ENCODE measurements around the gene SULF2.

The SULF2 gene

DNA sequence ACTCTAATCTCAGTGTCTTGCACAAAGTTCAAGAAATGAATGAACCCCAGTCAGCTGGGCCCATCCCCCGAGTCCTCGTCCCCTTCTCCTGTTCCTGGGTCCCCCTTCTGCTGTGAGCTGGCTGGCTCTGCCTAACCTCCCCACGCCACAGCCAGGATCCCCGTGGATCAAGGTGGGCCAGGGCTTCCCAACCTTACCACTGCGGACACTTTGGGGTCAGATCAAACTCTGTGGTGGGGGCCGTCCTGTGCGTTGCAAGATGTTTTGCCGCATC is 116.2 kb downstream of the SULF2 start:
- DNase-seq (ENCODE audit: low read depth in 3 of 3) = no peak

DNA sequence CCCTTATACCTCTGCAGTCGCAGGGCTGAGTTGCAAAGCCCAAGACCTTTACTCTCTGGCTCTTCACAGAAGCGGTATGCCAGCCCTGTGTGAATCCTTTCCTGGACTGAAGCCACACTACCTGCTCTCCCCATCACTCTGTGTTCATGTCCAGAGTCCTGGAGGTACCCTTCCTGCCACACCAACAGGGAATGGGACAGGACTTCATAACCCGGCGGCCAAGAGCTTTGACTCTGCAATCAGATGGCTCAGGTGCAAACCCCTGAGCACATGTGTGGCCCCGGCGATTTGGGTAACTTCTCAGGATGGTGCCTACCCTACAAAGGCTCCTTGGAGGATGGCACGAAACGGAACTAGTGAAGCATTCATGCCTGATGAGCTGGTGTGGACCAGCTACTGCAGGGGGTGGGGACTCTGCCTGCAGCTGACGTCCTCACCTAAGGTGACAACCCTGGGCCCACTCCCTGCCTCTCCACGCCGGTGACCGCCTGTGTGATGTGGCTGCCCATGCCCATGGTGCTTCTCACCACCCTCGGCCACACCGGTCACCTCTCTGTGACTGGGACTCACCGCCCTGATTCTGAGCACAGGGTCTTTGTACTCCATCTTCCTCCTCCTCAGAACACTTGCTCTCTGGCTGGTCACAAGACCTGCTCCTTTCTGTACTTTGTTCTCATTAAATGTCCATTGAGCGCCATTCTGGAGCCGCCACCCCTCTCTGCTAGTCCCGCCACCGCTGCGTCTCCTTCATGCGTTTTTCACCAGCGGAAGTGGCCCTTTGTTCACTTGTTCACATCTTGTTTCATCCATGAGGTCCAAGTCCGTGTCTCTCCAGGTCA is 116.7 kb downstream of the SULF2 start:
- no peak for DNase-seq (ENCODE audit: low read depth in 3 of 3)

DNA sequence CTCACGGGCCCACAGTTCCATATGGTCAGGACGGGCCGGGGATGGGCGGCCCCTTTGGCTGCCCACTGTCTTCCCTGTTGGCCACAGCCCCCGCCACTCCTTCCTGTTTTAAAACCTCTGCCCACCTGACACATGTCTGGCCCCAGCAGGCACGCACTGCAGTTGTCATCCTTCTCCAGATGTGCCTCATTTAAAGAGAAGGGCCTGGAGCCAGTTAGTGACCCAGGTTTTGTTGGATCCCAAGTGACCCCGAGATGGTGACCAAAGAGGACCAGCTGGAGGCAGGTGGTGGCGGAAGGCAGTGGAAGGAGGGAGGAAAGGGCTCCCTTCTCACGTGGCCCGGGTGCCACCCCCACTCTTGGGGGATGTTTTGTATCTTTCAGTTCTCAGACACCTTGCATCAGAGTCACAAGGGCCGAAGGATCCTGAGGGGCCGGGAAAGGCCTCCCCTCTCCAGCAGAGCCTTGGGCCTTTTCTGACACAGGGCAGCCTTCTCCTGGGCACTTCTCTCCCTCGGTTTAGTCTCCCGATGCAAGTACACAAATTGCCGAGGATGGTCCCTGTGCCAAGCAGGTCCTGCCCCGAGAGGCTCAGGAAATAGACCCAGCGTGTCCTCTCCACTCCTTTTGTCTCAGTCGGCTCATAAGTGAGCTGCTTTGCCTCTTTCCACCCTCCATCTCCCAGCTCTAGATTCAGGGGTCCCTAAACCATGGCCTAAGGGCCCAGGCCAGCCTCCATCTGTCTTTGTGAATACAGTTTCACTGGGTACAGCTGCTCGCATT is 117.6 kb downstream of the SULF2 start:
- no peak for DNase-seq (ENCODE audit: low read depth in 3 of 3)

DNA sequence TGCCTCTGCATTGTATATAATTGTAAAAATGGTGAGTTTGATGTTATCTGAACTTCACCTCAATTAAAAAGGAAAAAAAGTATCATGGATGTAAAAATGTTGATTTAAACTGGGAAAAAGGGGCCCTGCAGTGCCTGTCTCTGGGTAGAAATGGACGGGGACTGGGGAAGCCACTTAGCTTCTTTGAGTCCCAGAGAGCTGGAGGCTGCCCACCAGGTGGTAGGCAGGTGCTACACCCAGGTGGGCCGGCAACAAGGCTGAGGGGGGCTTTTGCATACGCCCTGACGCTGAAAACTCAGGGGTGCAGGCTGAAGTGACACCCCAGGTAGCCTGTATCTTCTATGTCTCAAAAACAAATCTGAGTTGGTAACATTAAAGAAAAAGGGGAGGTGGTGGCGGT is 118.2 kb downstream of the SULF2 start:
- DNase-seq (ENCODE audit: low read depth in 3 of 3) = no peak

DNA sequence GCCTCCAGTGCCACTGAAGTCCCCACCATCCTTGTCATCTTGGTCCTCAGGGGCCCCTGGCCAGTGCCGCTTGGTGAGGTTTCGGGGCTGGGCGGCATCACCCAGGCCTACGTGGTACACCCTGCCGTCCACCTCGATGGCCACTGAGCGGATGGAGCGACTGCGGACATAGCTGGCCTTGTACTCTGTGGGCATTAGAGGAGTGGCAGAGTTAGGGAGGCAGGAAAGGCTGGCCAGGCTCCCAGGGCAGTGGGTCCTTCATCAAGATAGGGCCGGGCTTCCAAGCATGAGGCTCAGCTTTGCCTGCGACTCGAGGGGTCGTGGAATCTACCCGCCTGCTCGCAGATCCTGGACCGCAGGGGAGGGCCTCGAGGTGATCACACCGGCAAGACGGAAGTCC is 119.0 kb downstream of the SULF2 start:
- DNase-seq (ENCODE audit: low read depth in 3 of 3) = no peak

DNA sequence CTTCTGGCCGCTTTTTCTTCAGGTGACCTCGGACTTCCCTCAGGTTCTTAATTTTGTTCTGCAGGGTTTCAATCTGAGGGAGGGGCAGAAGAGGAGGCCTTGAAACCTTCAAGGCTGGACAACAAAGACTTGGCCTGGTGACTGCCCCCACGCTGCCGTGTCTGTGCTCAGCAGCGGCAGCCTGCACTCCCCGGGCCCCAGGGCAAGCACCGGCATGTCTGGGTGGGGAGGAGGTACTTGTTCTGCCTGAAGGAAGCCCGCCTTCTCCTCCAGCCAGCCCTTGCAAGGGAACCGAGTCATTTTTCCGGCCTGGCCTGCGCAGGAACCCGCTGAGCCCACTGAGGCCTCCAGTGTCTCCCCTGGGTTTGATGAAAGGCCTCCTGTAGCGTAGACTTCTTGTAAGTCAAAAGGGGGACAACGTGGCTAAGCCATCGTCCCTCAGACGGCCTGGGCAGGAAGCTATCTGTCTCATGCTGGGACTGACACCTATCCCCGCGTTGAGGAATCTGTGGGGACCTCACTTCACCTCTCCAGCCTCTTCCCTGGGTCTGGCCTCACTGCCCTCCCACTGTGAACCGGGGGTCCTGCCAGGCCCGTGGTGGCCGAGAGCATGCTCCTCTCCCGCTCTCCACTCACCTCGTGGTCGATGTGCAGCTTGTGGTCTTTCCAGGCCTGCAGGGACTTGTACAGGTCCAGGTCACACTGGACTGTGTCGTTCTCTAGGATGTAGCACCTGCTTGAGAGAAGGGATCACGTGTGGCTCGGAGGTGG is 119.9 kb downstream of the SULF2 start:
- no peak for DNase-seq (ENCODE audit: low read depth in 3 of 3)

DNA sequence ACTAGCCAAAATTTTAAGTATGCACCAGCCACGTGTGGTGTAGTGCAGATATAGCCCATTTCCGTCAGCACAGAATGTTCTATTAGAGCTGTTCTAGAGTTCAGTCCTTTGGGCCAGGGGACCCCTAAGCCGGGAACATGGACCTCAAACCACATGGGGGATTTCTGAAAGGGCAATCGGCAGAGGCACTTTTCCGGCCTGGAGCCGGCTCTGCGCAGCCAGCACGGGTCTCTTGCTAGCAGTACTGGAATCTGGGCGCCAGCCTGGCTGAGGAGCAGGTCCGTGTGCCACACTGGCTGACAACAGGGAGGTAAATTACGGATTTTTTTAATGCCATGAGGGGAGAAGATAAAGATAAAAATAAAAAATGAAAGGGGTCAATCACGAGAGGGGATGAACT is 120.5 kb downstream of the SULF2 start:
- no peak for DNase-seq (ENCODE audit: low read depth in 3 of 3)

DNA sequence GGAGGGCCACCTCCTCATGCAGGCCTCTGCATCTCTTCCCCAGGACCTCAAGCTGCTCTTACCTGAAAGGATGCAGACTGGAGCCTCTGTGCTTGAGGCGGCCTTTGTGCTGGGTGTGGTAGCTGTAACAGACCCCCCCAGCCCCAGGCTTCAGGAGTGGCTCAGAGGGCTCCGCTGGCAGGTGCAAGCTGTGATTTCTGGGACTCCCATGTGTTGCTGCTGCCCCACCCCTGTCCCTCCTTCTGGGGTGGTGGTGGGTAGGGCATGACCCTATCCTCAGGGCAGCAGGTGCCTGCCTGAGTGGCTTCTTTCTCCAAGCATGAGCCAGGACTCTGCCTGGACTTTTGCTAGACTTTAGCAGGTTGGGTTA is 121.2 kb downstream of the SULF2 start:
- DNase-seq (ENCODE audit: low read depth in 3 of 3) = no peak

DNA sequence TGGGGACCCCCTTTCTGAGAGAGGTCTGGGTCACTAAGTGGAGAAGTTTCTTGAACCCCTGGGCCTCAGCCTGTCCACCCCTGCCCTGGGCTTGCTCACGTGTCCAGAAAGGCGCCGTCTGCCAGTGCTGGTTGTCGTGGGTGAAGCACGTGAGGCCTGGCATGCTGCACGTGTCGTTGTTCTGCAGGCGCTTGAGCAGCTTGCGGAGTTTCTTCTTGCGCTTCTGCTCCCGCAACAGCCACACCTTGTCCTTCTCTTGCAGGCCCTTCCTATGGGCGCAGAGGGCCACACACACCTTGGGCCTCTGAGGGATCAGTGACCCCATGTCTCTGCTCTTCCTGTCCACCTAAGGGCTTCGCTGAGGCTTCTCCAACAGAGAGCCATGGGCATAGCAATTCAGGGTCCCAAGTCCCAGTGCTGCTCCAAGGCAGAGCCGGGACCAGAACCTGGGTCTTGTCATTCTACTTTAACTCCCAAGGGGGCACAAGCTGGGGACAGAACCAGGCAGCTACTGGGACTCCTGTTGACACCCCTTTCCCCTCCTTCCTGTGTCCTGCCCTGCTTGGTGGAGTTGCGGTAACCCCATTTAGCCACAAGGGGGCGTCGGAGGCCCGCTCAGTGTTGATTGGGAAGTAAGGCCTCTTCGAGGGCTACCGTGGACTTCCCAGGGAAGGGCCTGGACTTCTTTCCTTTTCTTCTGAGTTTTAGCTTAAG is 121.8 kb downstream of the SULF2 start:
- peak; percentile 46 to 54 (median 49) for DNase-seq (ENCODE audit: low read depth in 3 of 3)

DNA sequence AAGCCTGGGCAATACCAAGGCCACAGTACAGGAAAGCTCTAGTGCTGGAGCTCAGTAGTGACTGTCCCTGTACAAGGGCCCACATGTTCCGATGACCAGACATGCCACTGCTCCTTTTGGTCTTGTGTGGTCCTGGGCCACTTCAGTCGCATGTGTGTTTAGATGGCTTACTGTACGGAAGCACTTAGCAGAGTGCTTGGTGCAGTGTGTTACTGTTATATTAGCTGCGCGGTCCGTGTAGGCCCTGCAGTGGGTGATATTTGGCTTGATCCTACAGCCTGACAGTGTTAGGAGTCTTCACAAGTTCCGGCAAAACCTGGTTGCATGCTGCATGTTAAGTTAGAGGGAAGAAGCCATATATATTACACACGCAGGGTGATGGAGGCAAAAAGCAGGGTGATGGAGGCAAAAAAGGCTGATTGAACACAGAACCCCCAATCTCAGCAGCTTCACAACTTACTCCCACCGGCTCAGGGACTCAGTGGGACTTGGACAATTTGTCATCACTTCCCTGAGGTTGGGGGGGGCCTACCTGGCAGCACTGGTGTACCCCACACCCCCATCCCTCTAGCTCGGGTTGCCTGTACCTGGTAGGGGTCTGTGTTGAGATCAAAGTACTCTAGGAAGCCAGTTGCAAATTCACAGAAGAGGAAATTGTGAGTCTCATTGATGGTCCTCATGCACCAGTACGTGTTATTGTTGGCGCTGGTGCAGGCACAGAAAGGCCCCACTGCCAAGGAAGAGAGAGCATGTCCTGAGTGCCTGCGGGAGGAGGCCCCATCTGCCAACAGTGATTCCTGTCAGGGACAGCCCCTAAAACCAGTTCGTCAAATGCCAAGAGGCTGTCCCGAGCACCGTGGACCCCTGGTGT is 122.6 kb downstream of the SULF2 start:
- DNase-seq (ENCODE audit: low read depth in 3 of 3) = no peak

DNA sequence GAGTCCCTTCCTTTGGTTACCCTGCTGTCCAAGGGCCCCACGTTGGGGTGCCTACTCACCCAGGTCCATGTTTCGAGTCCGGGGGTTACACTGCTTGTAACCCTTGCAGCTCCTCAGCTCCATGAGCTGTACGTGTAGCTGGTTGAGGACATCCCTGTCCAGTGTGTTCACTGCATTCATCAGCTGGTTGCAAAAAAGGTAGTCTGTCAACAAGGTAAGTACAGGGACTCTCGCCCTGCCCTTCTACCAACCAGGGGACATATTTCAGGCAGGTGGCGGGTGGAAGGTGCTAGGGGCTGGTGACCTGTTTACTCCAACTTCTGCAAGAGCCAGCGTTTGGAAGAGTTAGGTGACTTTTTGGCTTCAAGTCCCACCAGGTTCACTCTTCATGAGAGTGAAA is 123.6 kb downstream of the SULF2 start:
- DNase-seq (ENCODE audit: low read depth in 3 of 3) = no peak

DNA sequence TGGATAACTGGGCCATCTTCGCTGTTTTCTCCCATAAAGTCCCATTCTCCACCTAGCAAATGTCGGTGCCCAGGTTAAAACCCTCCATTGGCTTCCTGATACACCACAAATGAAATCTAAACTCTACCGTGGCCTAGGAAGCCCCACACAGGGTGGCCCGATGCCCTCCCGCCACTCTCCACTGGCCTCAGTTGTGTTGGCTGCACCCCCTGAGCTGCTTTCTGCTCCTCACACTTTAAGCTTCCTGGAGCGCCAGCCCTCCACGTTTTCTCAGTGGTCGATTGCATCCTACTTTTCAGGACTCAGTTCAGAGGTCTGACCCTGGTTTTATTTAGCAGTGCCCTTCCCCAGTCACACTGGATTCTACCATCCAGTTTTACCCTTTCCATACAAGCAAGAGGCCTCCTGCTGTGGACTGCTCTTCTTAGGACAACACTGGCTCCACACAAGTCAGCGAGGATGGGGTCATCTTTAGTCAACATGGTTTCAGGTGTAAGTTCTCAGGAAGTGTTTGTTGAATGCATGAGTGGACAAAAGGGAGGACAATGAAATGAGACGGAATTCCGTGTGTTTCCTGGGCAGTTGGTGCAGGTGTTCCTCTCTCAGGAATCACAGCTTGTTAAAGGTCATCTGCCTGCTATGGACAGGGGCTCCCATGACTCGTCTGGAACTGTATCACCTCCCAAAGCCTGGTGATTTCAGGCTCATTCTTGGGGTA is 124.1 kb downstream of the SULF2 start:
- DNase-seq (ENCODE audit: low read depth in 3 of 3) = no peak

DNA sequence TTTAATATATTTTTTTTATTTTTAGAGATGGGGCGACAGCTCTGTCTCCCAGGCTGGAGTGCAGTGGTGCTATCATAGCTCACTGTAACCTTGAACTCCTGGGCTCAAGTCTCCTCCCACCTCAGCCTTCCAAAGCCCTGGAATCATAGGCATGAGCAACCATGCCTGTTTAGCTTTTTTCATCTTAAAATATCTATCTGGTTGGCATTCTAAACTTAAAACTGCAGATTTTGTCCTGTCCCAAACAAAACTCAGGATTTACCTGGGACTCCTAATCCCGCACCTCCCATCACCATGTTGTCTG is 124.7 kb downstream of the SULF2 start:
- DNase-seq (ENCODE audit: low read depth in 3 of 3) = no peak

DNA sequence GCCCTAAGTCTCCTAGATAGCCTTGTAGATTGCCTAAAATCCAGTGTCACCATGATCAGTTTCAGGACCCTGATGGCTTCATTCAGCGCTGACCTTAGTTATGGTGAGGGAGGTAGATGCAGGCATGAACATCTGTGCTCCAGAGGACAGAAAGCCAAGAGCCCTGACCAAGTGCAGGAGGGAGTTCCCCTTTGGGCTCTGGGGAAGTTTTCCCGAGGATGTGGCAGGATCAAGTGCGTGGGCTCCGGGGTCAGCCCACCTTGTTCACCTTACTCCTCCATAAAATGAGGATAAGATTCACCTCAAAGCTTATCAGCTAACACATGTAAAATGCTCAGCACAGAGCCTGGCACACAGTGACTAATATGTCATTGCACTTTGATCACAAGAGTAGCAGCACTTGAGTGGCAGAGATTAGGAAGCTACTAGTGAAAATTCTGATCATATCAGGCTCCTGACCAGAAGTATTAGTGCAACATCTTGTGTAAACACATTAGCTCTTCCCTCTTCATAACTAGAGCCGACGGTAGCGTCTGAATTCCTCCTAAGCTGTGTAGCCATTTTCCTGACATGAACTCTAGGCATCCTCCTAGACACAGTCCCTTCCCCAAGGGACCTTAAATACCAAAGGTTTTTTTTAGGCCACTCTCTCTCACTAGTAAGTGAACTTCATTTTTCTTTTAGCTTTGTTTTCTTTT is 125.2 kb downstream of the SULF2 start:
- DNase-seq (ENCODE audit: low read depth in 3 of 3) = no peak

DNA sequence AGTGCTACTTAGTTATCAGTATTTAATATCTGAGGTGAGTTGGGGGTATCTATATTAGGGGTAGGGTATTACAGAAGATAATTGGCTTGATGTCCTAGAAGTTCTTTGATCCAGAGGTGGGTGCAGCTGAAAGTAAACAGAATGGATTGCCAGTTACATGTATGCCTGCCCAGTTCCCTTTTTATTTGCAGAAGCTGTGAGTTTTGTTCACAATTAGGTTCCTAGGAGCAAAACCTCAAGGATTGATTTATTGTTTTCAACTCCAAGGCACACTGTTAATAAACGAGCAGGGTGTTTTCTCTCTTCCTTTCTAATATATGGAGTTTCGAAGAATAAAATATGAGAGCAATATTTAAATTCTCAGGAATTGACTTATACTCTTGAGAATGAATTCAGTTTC is 129.0 kb downstream of the SULF2 start:
- DNase-seq (ENCODE audit: low read depth in 3 of 3) = no peak

DNA sequence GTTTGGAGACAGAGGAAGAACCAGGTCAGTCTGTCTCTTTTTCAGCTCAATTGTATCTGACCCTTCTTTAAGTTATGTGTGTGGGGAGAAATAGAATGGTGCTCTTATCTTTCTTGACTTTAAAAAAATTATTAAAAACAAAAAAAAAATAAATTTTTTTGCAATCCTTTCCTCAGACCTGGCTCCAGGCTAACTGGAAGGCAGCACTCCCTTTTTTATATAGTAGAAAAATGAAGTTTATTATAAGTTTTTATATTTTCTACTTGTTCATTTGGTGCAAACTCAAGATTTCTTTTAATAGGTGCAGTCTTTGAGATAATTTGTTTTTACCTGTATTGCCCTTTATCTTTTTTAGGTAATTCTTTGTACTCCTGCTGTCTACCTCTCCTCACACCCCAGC is 129.6 kb downstream of the SULF2 start:
- DNase-seq (ENCODE audit: low read depth in 3 of 3) = no peak

DNA sequence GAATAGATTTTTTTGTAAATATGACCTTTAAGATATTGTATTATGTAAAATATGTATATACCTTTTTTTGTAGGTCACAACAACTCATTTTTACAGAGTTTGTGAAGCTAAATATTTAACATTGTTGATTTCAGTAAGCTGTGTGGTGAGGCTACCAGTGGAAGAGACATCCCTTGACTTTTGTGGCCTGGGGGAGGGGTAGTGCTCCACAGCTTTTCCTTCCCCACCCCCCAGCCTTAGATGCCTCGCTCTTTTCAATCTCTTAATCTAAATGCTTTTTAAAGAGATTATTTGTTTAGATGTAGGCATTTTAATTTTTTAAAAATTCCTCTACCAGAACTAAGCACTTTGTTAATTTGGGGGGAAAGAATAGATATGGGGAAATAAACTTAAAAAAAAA is 130.9 kb downstream of the SULF2 start:
- no peak for DNase-seq (ENCODE audit: low read depth in 3 of 3)

DNA sequence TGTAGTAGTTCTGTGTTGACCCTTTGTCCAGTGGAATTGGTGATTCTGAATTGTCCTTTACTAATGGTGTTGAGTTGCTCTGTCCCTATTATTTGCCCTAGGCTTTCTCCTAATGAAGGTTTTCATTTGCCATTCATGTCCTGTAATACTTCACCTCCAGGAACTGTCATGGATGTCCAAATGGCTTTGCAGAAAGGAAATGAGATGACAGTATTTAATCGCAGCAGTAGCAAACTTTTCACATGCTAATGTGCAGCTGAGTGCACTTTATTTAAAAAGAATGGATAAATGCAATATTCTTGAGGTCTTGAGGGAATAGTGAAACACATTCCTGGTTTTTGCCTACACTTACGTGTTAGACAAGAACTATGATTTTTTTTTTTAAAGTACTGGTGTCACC is 131.4 kb downstream of the SULF2 start:
- DNase-seq (ENCODE audit: low read depth in 3 of 3) = no peak

DNA sequence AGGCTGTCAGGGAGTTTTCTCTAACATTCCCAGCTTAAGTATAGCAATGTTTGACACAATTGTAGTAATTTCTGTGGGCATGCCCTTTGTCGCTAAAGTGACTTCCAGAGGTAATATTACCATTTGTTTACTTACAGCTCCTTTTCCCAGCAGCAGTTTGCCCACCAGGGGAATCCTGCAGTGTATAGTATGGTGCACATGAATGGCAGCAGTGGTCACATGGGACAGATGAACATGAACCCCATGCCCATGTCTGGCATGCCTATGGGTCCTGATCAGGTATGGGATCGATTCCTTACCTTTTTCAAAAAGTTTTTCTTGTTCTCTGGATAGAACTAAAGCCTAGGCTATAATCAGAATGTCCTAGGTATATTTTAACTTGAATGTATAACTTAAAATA is 132.5 kb downstream of the SULF2 start:
- no peak for DNase-seq (ENCODE audit: low read depth in 3 of 3)

DNA sequence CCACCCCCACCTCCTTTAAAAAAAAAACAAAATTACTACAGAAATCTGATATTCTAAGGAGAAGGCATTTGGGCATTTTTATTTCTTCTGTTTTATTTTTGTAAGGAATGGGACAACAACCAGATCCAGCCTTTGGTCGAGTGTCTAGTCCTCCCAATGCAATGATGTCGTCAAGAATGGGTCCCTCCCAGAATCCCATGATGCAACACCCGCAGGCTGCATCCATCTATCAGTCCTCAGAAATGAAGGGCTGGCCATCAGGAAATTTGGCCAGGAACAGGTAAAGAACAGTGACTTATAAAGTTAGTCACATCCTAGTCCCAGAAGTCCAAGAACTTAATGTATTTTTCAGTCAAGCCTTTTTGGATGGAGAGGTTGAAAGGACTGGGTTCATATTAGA is 133.0 kb downstream of the SULF2 start:
- DNase-seq (ENCODE audit: low read depth in 3 of 3) = no peak
